ENCODE measurements around the gene M1AP.

Gene M1AP

GRCh38 chr2:74511104-74511989 is 136.8 kb downstream of the M1AP start:
- in situ Hi-C loops (cut with HindIII; ENCODE audit: low sequenced_read_pairs) = no loop called here
- H3K4me3 ChIP-seq (ENCODE audit: low read depth, low read length) = no peak overlapping the region
- no peak for DNase-seq (ENCODE audit: low read depth, low spot score)
- TF ChIP-seq CTCF (IDR thresholded peaks at IDR 0.05; ENCODE audit: low read depth, low read length) = no peak

DNA sequence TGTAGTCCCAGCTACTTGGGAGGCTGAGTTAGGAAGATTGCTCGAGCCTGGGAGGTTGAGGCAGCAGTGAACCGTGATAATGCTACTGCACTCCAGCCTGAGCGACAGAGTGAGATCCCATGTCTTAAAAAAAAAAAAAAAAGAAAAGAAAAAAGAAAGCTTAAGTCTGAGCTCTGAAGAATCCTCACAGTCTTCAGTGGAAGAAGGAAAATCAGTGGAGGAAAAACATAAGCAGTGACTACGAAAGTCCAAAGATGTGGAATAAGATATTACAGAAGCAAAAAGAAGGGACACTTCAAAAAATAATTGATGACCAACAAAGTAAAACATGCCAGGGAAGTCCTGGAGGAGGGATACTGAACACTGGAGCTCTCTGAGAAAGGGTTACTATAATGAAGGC is 137.9 kb downstream of the M1AP start:
- in situ Hi-C loops (cut with HindIII; ENCODE audit: low sequenced_read_pairs) = no loop called here
- no peak for TF ChIP-seq CTCF (IDR thresholded peaks at IDR 0.05; ENCODE audit: low read depth, low read length)
- DNase-seq (ENCODE audit: low read depth, low spot score) = no peak
- H3K4me3 ChIP-seq (ENCODE audit: low read depth, low read length) = no peak overlapping the region

DNA sequence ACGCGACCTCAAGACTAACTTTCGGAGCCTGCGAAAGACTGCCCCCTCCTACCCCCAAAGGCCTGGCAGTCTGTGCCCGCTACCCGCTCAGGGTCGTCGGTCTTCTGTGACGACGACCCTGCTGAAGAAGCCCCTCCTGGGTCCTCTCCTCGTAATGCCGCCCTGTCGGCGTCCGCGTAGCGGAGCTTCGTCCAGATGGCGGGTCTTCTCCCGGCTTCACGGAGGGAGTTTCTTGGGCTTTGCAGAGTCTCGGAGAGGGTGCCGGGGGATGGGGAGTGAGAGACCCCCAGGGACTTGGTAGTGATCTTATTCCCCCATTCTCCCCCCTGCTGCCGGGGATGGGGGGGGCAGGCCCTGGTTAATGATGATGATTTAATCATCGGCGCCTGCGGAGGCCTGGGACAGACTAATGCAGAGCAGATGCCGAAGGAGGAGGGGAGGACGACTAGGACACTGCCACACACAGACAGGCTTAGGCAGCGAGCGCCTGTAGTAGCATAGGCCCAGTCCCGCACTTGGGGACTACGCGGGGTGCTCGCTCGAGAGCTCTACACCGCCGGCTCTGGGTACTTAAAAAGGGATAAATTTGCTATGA is 140.1 kb downstream of the M1AP start:
- in situ Hi-C loops (cut with HindIII; ENCODE audit: low sequenced_read_pairs) = no loop called here
- no peak for TF ChIP-seq CTCF (IDR thresholded peaks at IDR 0.05; ENCODE audit: low read depth, low read length)
- H3K4me3 ChIP-seq (ENCODE audit: low read depth, low read length) = peak overlapping the region; percentile 97
- DNase-seq (ENCODE audit: low read depth, low spot score) = no peak
